Stimulated activated CD4-positive, alpha-beta T cell treated with anti-CD3 and anti-CD28 coated beads, Interleukin-2, amount 100 ng/mL, for 48 hours (primary cell): ENCODE measurements around the gene ETS2.
"Not testable (repeated sequence)": the region's sequence is repeated elsewhere in the genome, so short reads cannot be mapped to it uniquely, and the experiment has no call there.

Source experiments
- DNase-seq, 2 donors: peaks; one replicate each; pipeline ENCODE4 v3.0.0-alpha.2; 2020

Gene ETS2

GRCh38 chr21:38840456-38841300 is 34.9 kb downstream of the ETS2 start:
- DNase-seq = no peak

- DNase-seq = no peak
These were observed 35.7 kb downstream of the ETS2 start for GRCh38 chr21:38841472-38841871.

GRCh38 chr21:38842079-38842478 is 36.4 kb downstream of the ETS2 start:
- DNase-seq = no peak

GRCh38 chr21:38843379-38843778 is 37.6 kb downstream of the ETS2 start:
- no peak for DNase-seq

- no peak for DNase-seq
These were observed 38.2 kb downstream of the ETS2 start for GRCh38 chr21:38843806-38844503.

- DNase-seq = not testable (repeated sequence)
These were observed 39.6 kb downstream of the ETS2 start for GRCh38 chr21:38845374-38845773.

GRCh38 chr21:38847556-38847955 is 41.8 kb downstream of the ETS2 start:
- no peak for DNase-seq

GRCh38 chr21:38848187-38848609 is 42.5 kb downstream of the ETS2 start:
- no peak for DNase-seq

GRCh38 chr21:38849776-38850175 is 44.0 kb downstream of the ETS2 start:
- DNase-seq = no peak

GRCh38 chr21:38850277-38850951 is 44.7 kb downstream of the ETS2 start:
- DNase-seq = no peak

- DNase-seq = no peak
These were observed 45.4 kb downstream of the ETS2 start for GRCh38 chr21:38851101-38851500.

GRCh38 chr21:38852278-38852677 is 46.5 kb downstream of the ETS2 start:
- DNase-seq = no peak

GRCh38 chr21:38852708-38853107 is 47.0 kb downstream of the ETS2 start:
- DNase-seq = no peak

GRCh38 chr21:38853421-38853919 is 47.7 kb downstream of the ETS2 start:
- DNase-seq = no peak

- no peak for DNase-seq
These were observed 51.6 kb downstream of the ETS2 start for GRCh38 chr21:38857152-38857825.

- no peak for DNase-seq
These were observed 52.5 kb downstream of the ETS2 start for GRCh38 chr21:38858026-38858811.

- DNase-seq = no peak
These were observed 53.1 kb downstream of the ETS2 start for GRCh38 chr21:38858812-38859205.

- no peak for DNase-seq
These were observed 54.1 kb downstream of the ETS2 start for GRCh38 chr21:38859852-38860251.

- DNase-seq = no peak
These were observed 55.3 kb downstream of the ETS2 start for GRCh38 chr21:38861056-38861455.

- no peak for DNase-seq
These were observed 56.4 kb downstream of the ETS2 start for GRCh38 chr21:38861989-38862683.

GRCh38 chr21:38863291-38863690 is 57.6 kb downstream of the ETS2 start:
- DNase-seq = no peak
